DMS153 treated with DMSO at 0.1 percent for 48 hours (cell line): ENCODE measurements around the gene PTS.

ENCODE experiments used
- DNase-seq: peaks from one replicate; lab custom pipeline; 2025; ENCODE audit not compliant: unreplicated experiment; lab: John Stamatoyannopoulos, UW

The PTS gene

GRCh38 chr11:112221274-112221835 lies 4.9 kb upstream of the PTS start:
- DNase-seq = no peak

GRCh38 chr11:112222303-112222702 lies 3.9 kb upstream of the PTS start:
- DNase-seq = no peak

- no peak for DNase-seq
Observed at GRCh38 chr11:112223121-112223520, 3.1 kb upstream of the PTS start.

- no peak for DNase-seq
Observed at GRCh38 chr11:112223754-112224532, 2.3 kb upstream of the PTS start.

GRCh38 chr11:112225753-112226061 lies 521 bp upstream of the PTS start:
- no peak for DNase-seq

- DNase-seq = no peak
Observed at GRCh38 chr11:112226831-112227401, 688 bp downstream of the PTS start.

- no peak for DNase-seq
Observed at GRCh38 chr11:112227471-112227870, 1.2 kb downstream of the PTS start.

GRCh38 chr11:112228706-112229105 lies 2.5 kb downstream of the PTS start:
- DNase-seq = no peak

- DNase-seq = no peak
Observed at GRCh38 chr11:112229159-112229558, 2.9 kb downstream of the PTS start.

- no peak for DNase-seq
Observed at GRCh38 chr11:112229746-112230433, 3.7 kb downstream of the PTS start.

- no peak for DNase-seq
Observed at GRCh38 chr11:112231952-112232351, 5.7 kb downstream of the PTS start.

- no peak for DNase-seq
Observed at GRCh38 chr11:112235750-112236390, 9.6 kb downstream of the PTS start.

- DNase-seq = no peak
Observed at GRCh38 chr11:112237451-112237850, 11.2 kb downstream of the PTS start.

- no peak for DNase-seq
Observed at GRCh38 chr11:112238041-112238440, 11.8 kb downstream of the PTS start.

GRCh38 chr11:112241486-112241885 lies 15.3 kb downstream of the PTS start:
- no peak for DNase-seq

- DNase-seq = no peak
Observed at GRCh38 chr11:112247201-112247600, 21.0 kb downstream of the PTS start.

- DNase-seq = no peak
Observed at GRCh38 chr11:112248201-112248600, 22.0 kb downstream of the PTS start.

GRCh38 chr11:112249871-112250610 lies 23.8 kb downstream of the PTS start:
- no peak for DNase-seq

GRCh38 chr11:112253605-112254242 lies 27.5 kb downstream of the PTS start:
- DNase-seq = no peak

- DNase-seq = no peak
Observed at GRCh38 chr11:112255067-112255720, 29.0 kb downstream of the PTS start.
